Measurements from ENCODE around the gene IL5. TPM values are rescaled to one million over a fixed set of nuclear protein-coding genes. Genes with fewer than 3 reads are reported as not detected.
"Not testable (repeated sequence)": the region's sequence is repeated elsewhere in the genome, so short reads cannot be mapped to it uniquely, and the experiment has no call there.

Gene IL5
- total RNA-seq, 2 donors from 2014 or later, result not detected

DNA sequence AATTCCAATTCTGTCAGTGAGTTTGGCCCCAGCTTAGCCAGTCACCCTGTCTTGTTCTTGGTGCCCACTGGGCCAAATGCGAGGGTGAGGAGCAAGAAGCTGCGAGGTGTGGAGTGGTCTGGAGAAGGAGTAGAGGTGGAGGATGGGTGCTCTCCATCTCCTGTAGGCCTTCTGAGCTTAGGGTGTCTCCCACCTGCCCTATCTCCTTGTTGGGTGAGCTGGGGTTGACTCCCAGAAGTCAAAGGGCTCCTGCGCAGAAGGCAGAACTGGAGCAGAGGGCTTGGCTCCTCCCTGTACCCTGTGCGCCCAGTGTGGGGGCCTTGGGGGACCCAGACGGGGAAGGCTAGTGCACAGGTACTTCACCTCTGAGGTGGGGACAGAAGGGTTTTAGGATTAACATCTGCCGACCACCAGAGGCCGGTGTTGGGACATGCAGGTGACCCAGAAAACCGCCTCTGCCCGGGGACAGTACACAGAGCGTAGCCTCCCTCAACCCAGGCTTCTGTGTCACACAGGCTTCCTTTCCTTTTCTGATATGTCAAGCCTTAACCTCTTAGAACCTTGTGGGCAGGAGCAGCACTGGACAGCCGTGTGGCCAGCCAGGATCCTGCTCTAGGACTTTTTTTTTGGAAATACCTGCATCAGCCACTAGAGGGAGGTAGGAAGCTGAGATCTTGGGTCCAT lies 16.9 kb downstream of the IL5 start:
- ATAC-seq (peak; percentile 90), DNase-seq (peak; percentile 38 to 58 (median 52))
- 14 to 33% methylated on average over 7 to 10 of the region's 11 CpGs for WGBS, 2 donors
- no peak overlapping the region for H3K4me3 ChIP-seq
- intact Hi-C loops (cut with DNase I), result no loop called here
- H3K27me3 ChIP-seq, result no peaks in the 10 kb centered on the region
- H3K4me1 ChIP-seq, result no peaks in the 10 kb centered on the region
- no peak for TF ChIP-seq POLR2A (IDR thresholded peaks at IDR 0.05)
- TF ChIP-seq, protein P1, sequence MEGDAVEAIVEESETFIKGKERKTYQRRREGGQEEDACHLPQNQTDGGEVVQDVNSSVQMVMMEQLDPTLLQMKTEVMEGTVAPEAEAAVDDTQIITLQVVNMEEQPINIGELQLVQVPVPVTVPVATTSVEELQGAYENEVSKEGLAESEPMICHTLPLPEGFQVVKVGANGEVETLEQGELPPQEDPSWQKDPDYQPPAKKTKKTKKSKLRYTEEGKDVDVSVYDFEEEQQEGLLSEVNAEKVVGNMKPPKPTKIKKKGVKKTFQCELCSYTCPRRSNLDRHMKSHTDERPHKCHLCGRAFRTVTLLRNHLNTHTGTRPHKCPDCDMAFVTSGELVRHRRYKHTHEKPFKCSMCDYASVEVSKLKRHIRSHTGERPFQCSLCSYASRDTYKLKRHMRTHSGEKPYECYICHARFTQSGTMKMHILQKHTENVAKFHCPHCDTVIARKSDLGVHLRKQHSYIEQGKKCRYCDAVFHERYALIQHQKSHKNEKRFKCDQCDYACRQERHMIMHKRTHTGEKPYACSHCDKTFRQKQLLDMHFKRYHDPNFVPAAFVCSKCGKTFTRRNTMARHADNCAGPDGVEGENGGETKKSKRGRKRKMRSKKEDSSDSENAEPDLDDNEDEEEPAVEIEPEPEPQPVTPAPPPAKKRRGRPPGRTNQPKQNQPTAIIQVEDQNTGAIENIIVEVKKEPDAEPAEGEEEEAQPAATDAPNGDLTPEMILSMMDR (IDR thresholded peaks at IDR 0.05), result peak; percentile 68 to 87 (median 82)
- H3K9me3 ChIP-seq, result no peaks in the 10 kb centered on the region
- H3K36me3 ChIP-seq (replicated peaks in 1 of 2; ENCODE audit: insufficient read depth in 1 of 2, low read depth in 2 of 2), result no peaks in the 10 kb centered on the region
- H3K27ac ChIP-seq, result no peak overlapping the region

DNA sequence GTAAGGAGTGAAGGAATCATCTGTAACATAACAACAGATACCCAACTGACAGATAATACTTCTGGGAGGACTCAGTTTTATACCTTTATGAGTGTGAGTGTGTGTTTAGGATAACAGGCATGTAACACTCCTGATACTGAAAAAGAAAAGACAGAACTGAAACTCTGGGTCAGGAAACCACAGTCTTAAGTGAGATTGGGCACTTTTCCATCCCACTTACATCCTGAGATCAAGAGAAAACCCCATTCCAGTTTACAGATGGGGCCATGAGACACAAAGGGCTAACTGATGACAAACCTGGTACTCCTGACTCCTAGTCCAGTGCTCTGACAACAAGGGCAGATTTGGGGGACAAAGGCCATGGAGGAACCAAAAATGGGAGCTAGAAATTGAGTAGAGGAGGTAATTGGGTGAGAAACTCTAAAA lies 18.0 kb downstream of the IL5 start:
- no peaks in the 10 kb centered on the region for H3K4me1 ChIP-seq
- no peaks in the 10 kb centered on the region for H3K27me3 ChIP-seq
- no peaks in the 10 kb centered on the region for H3K36me3 ChIP-seq (replicated peaks in 1 of 2; ENCODE audit: insufficient read depth in 1 of 2, low read depth in 2 of 2)
- intact Hi-C loops (cut with DNase I), result no loop called here
- H3K4me3 ChIP-seq, result no peak overlapping the region
- TF ChIP-seq POLR2A (IDR thresholded peaks at IDR 0.05), result no peak
- TF ChIP-seq, protein P1 (IDR thresholded peaks at IDR 0.05), result no peak
- H3K9me3 ChIP-seq, result no peaks in the 10 kb centered on the region
- no peak overlapping the region for H3K27ac ChIP-seq
- no peak for ATAC-seq
- DNase-seq, result no peak

DNA sequence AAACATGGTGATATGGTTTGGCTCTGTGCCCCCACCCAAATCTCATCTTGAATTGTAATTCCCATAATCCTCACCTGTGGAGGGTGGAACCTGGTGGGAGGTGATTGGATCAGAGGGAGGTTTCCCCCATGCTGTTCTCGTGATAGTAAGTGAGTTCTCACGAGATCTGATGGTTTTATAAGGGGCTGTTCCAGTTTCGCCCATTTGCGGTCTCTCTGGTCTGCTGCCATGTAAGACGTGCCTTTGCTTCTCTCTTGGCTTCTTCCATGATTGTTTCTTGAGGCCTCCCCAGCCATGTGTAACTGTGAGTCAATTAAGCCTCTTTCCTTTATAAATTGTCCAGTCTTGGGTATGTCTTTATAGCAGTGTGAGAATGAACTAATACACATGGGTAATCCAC lies 18.4 kb downstream of the IL5 start:
- intact Hi-C loops (cut with DNase I); ATAC-seq; H3K27ac ChIP-seq: not testable (repeated sequence)

DNA sequence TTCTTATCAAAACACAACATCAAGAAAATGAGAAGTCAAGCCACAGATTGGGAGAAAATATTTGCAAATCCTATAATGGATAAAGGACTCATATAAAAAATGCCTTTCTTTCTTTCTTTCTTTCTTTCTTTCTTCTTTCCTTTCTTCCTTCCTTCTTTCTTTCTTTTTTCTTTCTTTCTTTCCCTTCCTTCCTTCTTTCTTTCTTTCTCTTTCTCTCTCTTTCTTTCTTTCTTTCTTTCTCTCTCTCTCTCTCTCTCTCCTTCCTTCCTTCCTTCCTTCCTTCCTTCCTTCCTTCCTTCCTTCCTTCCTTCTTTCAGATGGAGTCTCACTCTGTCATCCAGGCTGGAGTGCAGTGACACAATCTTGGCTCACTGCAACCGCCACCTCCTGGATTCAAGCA lies 21.3 kb downstream of the IL5 start:
- H3K27me3 ChIP-seq; H3K36me3 ChIP-seq (replicated peaks in 1 of 2; ENCODE audit: insufficient read depth in 1 of 2, low read depth in 2 of 2); H3K27ac ChIP-seq; H3K4me3 ChIP-seq; H3K4me1 ChIP-seq; intact Hi-C loops (cut with DNase I); H3K9me3 ChIP-seq; DNase-seq; ATAC-seq: not testable (repeated sequence)
- 92 to 100% methylated on average over 1 of the region's 1 CpG for WGBS, 2 donors

More for the DNA sequence above, 18.4 kb downstream of the IL5 start:
- H3K4me3 ChIP-seq; H3K36me3 ChIP-seq (replicated peaks in 1 of 2; ENCODE audit: insufficient read depth in 1 of 2, low read depth in 2 of 2); H3K4me1 ChIP-seq; H3K27me3 ChIP-seq; DNase-seq; H3K9me3 ChIP-seq: not testable (repeated sequence)
- WGBS, 2 donors, result 82 to 85% methylated on average over 5 of the region's 5 CpGs

DNA sequence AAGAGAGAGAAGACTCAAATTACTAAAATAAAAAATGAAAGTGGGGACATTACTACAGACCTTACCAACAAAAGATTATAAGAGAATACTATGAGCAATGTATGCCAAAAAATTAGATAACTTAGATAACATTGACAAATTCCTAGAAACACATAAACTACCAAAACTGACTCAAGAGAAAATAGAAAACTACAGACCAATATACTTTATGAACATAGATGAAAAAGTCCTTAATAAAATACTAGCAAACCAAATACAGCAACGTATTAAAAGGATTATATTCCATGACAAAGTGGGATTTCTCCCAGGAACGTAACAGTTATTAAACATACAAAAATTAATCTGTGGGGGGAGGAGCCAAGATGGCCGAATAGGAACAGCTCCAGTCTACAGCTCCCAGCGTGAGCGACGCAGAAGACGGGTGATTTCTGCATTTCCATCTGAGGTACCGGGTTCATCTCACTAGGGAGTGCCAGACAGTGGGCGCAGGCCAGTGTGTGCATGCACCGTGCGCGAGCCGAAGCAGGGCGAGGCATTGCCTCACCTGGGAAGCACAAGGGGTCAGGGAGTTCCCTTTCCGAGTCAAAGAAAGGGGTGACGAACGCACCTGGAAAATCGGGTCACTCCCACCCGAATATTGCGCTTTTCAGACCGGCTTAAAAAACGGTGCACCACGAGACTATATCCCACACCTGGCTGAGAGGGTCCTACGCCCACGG lies 29.5 kb downstream of the IL5 start:
- ATAC-seq; H3K9me3 ChIP-seq; H3K36me3 ChIP-seq (replicated peaks in 1 of 2; ENCODE audit: insufficient read depth in 1 of 2, low read depth in 2 of 2); H3K4me3 ChIP-seq; H3K4me1 ChIP-seq; H3K27ac ChIP-seq; H3K27me3 ChIP-seq; intact Hi-C loops (cut with DNase I); DNase-seq: not testable (repeated sequence)
- 88 to 91% methylated on average over 8 to 13 of the region's 25 CpGs for WGBS, 2 donors

DNA sequence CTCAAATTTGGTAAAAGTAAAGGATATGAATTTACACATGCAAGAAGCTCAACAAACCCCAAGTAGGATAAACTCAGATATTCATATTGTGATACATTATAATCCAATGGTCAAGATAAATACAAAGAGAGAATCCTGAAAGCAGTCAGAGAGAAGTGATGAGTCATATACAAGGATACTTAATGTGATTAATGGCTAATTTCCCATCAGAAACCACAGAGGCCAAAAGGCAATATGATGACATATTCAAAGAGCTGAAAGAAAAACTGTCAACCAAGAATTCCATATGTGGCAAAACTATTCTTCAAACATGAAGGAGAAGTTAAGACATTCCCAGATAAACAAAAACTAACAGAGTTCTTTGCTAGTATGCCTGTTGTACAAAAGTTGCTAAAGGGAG lies 33.2 kb downstream of the IL5 start:
- H3K4me3 ChIP-seq, result no peak overlapping the region
- ATAC-seq (no peak), DNase-seq (no peak)
- H3K9me3 ChIP-seq, result no peaks in the 10 kb centered on the region
- H3K36me3 ChIP-seq (replicated peaks in 1 of 2; ENCODE audit: insufficient read depth in 1 of 2, low read depth in 2 of 2), result no peaks in the 10 kb centered on the region
- peaks cover 8% of the 10 kb centered on the region for H3K4me1 ChIP-seq
- H3K27me3 ChIP-seq, result no peaks in the 10 kb centered on the region
- intact Hi-C loops (cut with DNase I), result no loop called here
- TF ChIP-seq, protein P1 (IDR thresholded peaks at IDR 0.05), result no peak
- TF ChIP-seq POLR2A (IDR thresholded peaks at IDR 0.05), result no peak
- no peak overlapping the region for H3K27ac ChIP-seq

Data from body of pancreas (tissue), 4 donors.